Esophagus squamous epithelium (tissue), 5 donors: ENCODE measurements around the gene NEUROG3. TPM values are rescaled to one million over a fixed set of nuclear protein-coding genes. Genes with fewer than 3 reads are reported as not detected.

Experiments used
- DNase-seq: peaks from one replicate; lab custom pipeline; 2025; lab: John Stamatoyannopoulos, UW
- H3K27ac ChIP-seq, 4 donors: fragments of 200-600 bp; sonication (generic); one replicate each; pipeline ENCODE4 v1.5.1; 2016 to 2019; ENCODE audit warnings: mild to moderate bottlenecking in 1 of 4
- H3K27me3 ChIP-seq, 4 donors: fragments of 200-600 bp; sonication (generic); 1 replicate in 3 of 4; 2 replicates in 1 of 4; pipeline versions ENCODE4 v1.5.1 to v1.6.0; 2017 to 2021; ENCODE audit warnings: antibody characterized with exemption in 1 of 4
- H3K36me3 ChIP-seq, 3 donors: fragments of 200-600 bp; sonication (generic); one replicate each; pipeline ENCODE4 v1.5.1; 2016 to 2019
- H3K4me1 ChIP-seq, 3 donors: fragments of 200-600 bp; sonication (generic); one replicate each; pipeline ENCODE4 v1.5.1; 2017 to 2019
- H3K4me3 ChIP-seq, 4 donors: fragments of 200-600 bp; sonication (generic); 1 replicate in 3 of 4; 2 replicates in 1 of 4; pipeline ENCODE4 v1.5.1; 2016 to 2019; ENCODE audit warnings: mild to moderate bottlenecking in 2 of 4, moderate library complexity in 1 of 4
- H3K9me3 ChIP-seq, 3 donors: fragments of 200-600 bp; sonication (generic); one replicate each; pipeline ENCODE4 v1.5.1; 2016 to 2019
- POLR2A ChIP-seq, 4 donors: fragments of 450-650 bp; IDR thresholded peaks; one replicate each; pipeline ENCODE4 v1.6.1; 2017; ENCODE audit warnings: antibody characterized with exemption in 4 of 4, mild to moderate bottlenecking in 4 of 4, moderate library complexity in 3 of 4
- WGBS, 2 donors: methylation state at CpG; one replicate each; pipeline ENCODE4 v1.1.5; 2018; 5-methylcytosine and 5-hydroxymethylcytosine counted together
- intact Hi-C: fragments of 100-400 bp; cut with DNase I; formaldehyde crosslinking; loops from one replicate; pipeline ENCODE4 v1.15.0; 2022
- total RNA-seq, 4 donors: library from RNA; depleted of rRNA; stranded (reverse); fragments of >200 nt; gene quantifications; one replicate each; pipeline ENCODE4 v1.1.0, GENCODE V29; 2016
- TF ChIP-seq, protein P1 (sequence below), 6 experiments: fragments of 450-650 bp in 4 of 6; fragments of 200-600 bp in 2 of 6; sonication (generic) in 2 of 6; IDR thresholded peaks; one replicate each; pipeline ENCODE4 v1.5.1; 2016 to 2019; ENCODE audit warnings: antibody characterized with exemption in 6 of 6, mild to moderate bottlenecking in 4 of 6, moderate library complexity in 4 of 6
- donor health status: DM: yes; HTN: yes; CAD: no.

The NEUROG3 gene
- total RNA-seq, 4 donors from 2014 or later = not detected

DNA sequence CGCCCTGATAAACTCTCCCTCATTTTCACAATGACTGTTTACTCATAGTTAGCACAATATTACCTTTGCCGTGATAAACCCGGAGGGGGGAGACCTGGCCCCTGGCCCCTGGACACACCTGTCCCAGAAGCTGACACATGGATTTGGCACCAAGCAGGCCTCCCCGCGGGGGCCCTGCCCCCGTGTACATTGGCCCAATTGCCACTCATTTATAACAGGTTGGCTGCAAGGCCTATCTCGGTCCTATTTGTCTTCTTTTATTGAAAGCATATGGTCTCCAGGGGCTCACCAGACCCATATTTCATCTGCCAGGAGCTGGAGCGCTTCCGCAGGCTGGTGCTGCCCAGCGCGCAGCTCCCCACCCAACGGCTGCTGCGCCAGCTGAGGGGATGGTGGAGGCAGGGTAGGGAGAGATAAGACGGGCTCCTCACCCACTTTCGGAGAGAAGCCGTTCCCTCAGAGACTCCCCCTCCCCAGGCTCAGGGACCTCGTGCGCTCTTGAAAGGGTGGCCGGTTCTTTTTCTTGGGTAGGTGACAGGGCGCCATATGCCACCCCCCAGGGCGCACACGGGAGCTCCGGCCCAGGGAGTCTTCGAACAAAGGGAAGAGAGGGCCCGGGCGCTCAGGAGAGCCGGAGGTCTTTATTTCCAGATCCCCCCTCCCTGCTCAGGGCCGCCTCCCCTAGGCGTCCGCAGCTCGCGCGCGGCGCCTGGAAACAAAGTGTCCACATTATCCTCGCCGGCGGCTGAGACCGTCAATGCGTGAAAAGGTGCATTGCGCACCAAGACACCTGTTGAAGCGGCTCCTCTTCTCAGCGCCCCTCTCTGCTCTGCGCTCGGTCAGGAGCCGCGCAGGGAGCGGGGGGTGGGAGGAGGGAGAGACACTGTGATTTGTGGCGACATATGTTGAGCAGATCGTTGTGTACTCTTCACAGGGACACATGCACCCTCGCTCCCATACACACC is 4.3 kb upstream of the NEUROG3 start:
- intact Hi-C loops = no loop called here
- DNase-seq = no peak

DNA sequence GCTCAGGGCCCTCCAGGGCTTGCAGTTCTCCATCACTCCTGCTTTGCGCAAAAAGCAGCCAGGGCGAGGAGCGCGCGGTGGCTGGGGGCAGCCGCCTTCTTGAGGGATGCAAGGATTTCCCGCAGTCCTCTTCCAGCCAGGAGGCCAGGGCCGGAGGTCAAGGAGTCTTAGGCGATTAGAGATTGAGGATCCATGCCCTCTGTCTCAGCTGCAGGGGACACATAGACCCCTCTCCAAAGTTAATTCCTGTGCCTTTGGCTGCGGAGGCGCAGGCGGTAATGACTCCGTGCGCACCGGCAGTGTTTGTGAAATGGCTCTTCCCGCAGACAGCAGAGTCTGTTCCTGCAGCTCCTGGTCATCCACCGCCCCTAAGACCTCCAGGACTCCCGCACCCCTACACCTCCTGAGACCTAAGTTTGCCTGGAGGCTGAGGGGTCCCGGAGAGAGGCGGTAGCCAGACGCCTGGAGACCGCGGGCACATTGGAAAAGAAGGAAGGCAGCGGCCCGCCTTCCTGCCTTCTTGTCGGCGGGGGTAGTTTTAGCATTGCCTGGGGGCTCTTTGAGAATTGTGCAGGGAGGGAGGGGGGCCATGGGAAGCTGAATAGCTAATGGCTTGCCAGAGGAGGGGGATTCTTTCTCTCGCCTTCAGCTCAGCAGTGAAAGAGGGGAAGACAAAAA is 3.3 kb upstream of the NEUROG3 start:
- DNase-seq = no peak
- H3K4me3 ChIP-seq = no peak overlapping the region

More for the DNA sequence above, 4.3 kb upstream of the NEUROG3 start:
- 0 to 1% methylated on average over 4 to 27 of the region's 51 CpGs for WGBS, 2 donors
- H3K4me3 ChIP-seq = no peak overlapping the region
- no peak overlapping the region for H3K27ac ChIP-seq
- TF ChIP-seq, protein P1, sequence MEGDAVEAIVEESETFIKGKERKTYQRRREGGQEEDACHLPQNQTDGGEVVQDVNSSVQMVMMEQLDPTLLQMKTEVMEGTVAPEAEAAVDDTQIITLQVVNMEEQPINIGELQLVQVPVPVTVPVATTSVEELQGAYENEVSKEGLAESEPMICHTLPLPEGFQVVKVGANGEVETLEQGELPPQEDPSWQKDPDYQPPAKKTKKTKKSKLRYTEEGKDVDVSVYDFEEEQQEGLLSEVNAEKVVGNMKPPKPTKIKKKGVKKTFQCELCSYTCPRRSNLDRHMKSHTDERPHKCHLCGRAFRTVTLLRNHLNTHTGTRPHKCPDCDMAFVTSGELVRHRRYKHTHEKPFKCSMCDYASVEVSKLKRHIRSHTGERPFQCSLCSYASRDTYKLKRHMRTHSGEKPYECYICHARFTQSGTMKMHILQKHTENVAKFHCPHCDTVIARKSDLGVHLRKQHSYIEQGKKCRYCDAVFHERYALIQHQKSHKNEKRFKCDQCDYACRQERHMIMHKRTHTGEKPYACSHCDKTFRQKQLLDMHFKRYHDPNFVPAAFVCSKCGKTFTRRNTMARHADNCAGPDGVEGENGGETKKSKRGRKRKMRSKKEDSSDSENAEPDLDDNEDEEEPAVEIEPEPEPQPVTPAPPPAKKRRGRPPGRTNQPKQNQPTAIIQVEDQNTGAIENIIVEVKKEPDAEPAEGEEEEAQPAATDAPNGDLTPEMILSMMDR (IDR thresholded peaks at IDR 0.05) = no peak
- TF ChIP-seq POLR2A (IDR thresholded peaks at IDR 0.05) = no peak
- H3K27me3 ChIP-seq = peaks cover 16 to 96% (median 25%) of the 10 kb centered on the region in 4 donors
- no peaks in the 10 kb centered on the region for H3K36me3 ChIP-seq
- H3K4me1 ChIP-seq = peaks cover 4 to 26% (median 9%) of the 10 kb centered on the region in 3 donors
- no peaks in the 10 kb centered on the region for H3K9me3 ChIP-seq

DNA sequence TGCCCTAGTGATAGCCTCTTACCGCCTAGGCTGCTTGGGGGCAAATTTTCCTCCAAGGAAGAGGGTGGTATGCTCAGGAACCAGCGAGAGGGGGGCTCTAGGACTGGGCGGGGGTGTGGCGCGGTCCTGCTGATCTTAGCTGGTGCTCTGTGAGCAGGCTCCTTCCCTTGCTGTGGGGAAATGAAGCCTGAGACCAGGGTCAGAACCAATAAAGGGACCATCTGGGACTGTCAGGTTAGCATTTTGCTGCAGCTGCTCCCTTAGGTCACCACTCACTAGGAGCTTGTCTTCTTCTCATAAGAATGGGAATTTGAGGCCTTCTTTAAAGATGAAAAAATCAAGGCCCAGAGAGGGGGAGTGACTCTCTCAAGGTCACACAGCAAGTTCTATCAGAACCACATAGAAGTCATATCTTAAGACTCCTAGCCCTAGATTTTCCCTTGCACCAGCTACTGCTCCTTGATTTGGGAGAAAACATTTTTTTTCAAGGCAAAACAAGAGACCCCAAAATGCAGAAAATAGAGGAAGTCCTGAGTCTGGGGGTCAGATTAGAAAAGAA is 2.0 kb upstream of the NEUROG3 start:
- Histone ChIP-seq H3K36me3 (no peaks in the 10 kb centered on the region), H3K27me3 (peaks cover 23 to 100% (median 41%) of the 10 kb centered on the region in 4 donors), H3K9me3 (no peaks in the 10 kb centered on the region), H3K27ac (no peak overlapping the region), H3K4me3 (no peak overlapping the region), H3K4me1 (peaks cover 4 to 36% (median 12%) of the 10 kb centered on the region in 3 donors)
- WGBS, 2 donors = 3% methylated on average over 5 of the region's 5 CpGs; no CpG with 5 or more reads in 1 of the 2 donors
- DNase-seq = no peak
- TF ChIP-seq, protein P1 (IDR thresholded peaks at IDR 0.05) = no peak
- no peak for TF ChIP-seq POLR2A (IDR thresholded peaks at IDR 0.05)
- intact Hi-C loops = no loop called here

More for the DNA sequence above, 3.3 kb upstream of the NEUROG3 start:
- Histone ChIP-seq H3K36me3 (no peaks in the 10 kb centered on the region), H3K9me3 (no peaks in the 10 kb centered on the region), H3K27ac (no peak overlapping the region), H3K27me3 (peaks cover 22 to 100% (median 34%) of the 10 kb centered on the region in 4 donors), H3K4me1 (peaks cover 4 to 36% (median 12%) of the 10 kb centered on the region in 3 donors)
- TF ChIP-seq, protein P1 (IDR thresholded peaks at IDR 0.05) = no peak
- no peak for TF ChIP-seq POLR2A (IDR thresholded peaks at IDR 0.05)
- 4 to 14% methylated on average over 18 to 24 of the region's 28 CpGs for WGBS, 2 donors
- intact Hi-C loops = no loop called here

DNA sequence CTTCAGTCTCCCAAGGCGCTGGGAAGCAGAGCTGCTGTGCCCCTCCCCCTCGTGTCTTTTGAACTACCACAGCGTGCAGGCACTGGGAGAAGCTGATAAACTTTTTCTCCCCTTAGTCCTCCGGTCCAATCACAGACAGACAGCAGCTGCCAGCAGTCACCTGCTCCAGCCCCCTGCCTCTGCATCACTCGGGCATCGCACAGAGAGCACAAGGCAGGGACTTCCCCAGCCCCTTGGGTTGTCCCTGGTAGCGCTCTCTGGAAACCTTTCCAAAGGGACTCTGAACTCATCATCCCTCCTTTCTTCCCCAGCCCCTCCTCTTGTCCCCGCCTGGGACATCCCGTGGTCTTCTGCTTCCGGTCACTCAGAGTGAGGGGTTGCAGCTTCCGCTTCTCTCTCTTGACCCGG is 1.4 kb upstream of the NEUROG3 start:
- no peak overlapping the region for H3K27ac ChIP-seq
- intact Hi-C loops = no loop called here
- H3K36me3 ChIP-seq = no peaks in the 10 kb centered on the region
- no peak for DNase-seq
- no peaks in the 10 kb centered on the region for H3K9me3 ChIP-seq
- peaks cover 23 to 100% (median 46%) of the 10 kb centered on the region in 4 donors for H3K27me3 ChIP-seq
- WGBS, 2 donors = 0 to 3% methylated on average over 7 to 11 of the region's 12 CpGs
- peaks cover 4 to 36% (median 12%) of the 10 kb centered on the region in 3 donors for H3K4me1 ChIP-seq
- H3K4me3 ChIP-seq = no peak overlapping the region
- TF ChIP-seq POLR2A (IDR thresholded peaks at IDR 0.05) = no peak
- TF ChIP-seq, protein P1 (IDR thresholded peaks at IDR 0.05) = no peak
